GM18873 (cell line): Measurements from ENCODE around the gene FBXW9.
"Not testable (repeated sequence)": the region's sequence is repeated elsewhere in the genome, so short reads cannot be mapped to it uniquely, and the experiment has no call there.

Experiments used
- ATAC-seq: cut with Tn5 transposase; IDR thresholded peaks from one replicate; pipeline ENCODE4 v1.9.1; 2021; ENCODE audit warnings: mild to moderate bottlenecking, moderate library complexity, moderate number of reproducible peaks; ENCODE audit not compliant: unreplicated experiment, low FRiP score

Gene FBXW9

DNA sequence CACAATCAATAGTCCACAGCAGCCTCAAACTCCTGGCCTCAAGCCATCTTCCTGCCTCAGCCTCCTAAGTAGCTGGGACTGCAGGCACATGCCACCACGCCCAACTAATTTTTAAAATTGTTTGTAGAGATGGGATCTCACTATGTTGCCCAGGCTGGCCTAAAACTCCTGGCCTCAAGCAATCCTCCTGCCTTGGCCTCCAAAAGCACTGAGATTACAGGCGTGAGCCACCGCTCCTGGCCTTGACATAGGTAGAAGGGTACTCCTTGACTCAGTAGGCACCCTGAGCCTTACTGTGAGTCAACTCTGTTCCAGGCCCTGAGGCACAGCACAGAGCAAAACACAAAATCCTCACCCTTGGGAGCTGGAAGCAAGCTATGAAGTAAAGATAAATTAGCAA is 19.5 kb upstream of the FBXW9 start:
- ATAC-seq, result no peak

DNA sequence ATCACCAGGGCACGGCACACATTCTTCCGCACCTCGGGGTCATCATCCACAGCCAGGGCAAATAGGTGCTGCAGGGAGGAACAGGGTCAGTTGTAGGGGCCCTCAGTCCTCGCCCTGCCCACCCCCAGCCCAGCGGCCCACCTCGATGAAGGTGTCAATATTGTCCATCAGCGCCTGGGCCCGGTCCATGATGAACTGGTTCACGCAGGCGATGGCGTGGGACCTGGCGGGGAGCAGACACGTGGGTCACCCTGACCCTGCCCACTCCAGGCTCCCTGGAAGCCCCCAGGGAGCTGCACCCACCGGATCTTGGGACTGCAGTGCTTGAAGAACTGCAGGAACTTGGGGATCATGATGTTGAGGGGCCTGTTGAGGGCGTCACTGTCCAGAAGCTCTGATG is 18.7 kb upstream of the FBXW9 start:
- no peak for ATAC-seq

GRCh38 chr19:12713304-12713703 is 16.9 kb upstream of the FBXW9 start:
- ATAC-seq, result not testable (repeated sequence)

DNA sequence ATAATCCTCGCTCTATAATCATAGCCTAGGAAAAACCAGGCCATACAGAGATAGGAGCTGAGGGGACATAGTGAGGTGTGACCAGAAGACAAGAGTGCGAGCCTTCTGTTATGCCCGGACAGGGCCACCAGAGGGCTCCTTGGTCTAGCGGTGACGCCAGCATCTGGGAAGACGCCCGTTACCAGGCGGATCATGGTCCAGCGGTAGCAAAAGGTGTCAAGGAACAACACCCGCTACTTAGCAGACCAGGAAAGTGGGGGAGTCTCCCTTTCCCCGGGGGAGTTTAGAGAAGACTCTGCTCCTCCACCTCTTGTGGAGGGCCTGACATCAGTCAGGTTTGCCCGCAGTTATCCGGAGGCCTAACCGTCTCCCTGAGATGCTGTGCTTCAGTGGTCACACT is 15.6 kb upstream of the FBXW9 start:
- not testable (repeated sequence) for ATAC-seq

DNA sequence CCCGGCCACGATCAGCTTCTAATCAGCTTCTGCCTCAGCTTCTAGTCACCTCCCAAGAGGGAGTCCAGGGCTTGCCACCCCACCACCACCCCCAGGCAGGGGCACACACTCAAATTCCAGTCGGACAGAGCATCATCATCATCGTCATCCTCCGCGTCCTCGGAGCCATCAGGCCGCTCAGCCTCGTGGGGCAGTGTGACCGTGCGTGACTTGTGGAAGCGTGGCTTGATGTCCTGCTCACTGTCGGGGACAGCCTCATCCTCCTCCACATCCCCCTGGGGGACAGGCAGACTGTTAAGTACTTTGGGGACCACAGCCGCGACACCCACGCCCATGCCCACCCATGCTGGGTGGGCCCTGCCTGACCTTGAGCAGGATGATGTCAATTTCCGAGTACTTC is 14.8 kb upstream of the FBXW9 start:
- ATAC-seq, result no peak

- no peak for ATAC-seq
Observed at GRCh38 chr19:12708641-12709040, 12.2 kb upstream of the FBXW9 start.

GRCh38 chr19:12706332-12706718 is 9.9 kb upstream of the FBXW9 start:
- no peak for ATAC-seq

DNA sequence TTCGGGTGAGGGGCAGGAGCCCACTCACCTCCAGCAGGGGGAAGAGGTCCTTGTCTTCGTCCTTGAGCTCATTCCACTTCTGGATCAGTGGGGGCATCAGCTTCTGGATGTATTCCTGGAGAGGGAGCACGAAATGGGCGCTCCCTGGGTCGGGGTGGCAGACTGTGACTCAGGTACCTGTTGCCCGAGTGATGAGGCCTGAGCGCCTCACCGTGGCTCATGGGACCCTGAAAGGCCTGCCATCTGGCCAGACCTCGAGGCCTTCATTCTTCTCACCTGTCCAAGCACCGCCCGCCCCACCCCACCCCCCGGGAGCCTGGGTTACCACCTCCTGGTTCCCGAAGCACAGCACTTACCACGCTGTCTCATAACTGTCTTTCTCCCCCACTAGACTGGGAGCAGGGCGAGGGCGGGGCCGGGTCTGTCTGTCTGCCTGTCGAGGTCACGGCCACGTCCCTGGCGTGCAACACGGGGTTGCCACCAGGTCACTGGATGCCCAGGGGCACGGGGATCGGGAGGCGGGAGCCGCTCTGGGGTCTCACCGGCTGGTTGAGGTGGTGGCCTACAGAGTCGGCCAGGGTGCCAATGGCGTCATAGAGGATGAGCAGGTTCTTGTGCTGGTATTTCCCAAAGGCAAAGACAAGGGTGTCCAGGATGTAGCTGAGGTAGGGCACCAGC is 9.4 kb upstream of the FBXW9 start:
- ATAC-seq, result no peak

- ATAC-seq, result no peak
Observed at GRCh38 chr19:12705169-12705568, 8.7 kb upstream of the FBXW9 start.

DNA sequence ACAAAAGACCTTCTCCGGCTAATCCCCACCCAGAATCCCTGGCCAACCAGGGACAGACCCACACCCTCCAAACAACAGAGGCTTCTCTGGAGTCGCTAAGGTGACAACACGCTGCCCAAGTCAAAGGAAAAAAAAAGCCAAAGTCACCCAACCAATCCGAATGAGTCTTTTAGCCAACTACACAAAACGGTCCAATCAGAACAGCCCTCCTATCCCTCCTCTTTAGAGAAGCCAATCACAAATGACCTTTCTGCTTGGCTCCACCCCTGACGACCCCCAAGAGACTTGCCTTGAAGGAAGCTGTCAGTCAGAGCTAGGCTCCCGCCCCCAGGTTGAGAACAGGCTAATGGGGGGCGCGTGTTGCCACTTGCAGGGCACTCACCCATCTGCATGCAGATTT is 6.6 kb upstream of the FBXW9 start:
- ATAC-seq, result no peak

- no peak for ATAC-seq
Observed at GRCh38 chr19:12701596-12702282, 5.3 kb upstream of the FBXW9 start.

DNA sequence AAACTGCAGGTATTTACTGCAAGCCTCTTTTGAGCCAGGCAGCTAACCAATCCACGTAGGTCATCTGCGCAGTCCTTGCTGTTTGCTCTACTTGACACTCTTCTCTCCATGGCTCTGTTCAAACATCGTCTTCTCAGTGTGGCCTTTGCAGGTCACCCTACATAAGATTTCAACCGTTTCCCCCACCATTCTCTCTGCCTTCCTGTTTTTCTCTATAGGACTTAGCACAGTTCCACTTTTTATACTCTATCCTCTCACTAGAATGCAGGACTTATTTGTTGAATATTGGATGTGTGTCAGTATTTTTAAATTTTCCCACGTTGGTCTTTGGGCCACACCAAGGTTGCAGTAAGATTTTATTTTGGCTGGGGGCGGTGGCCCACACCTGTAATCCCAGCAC is 1.7 kb upstream of the FBXW9 start:
- no peak for ATAC-seq

GRCh38 chr19:12697425-12697824 is 994 bp upstream of the FBXW9 start:
- ATAC-seq, result not testable (repeated sequence)

GRCh38 chr19:12695997-12696365 is 450 bp downstream of the FBXW9 start:
- ATAC-seq, result no peak

DNA sequence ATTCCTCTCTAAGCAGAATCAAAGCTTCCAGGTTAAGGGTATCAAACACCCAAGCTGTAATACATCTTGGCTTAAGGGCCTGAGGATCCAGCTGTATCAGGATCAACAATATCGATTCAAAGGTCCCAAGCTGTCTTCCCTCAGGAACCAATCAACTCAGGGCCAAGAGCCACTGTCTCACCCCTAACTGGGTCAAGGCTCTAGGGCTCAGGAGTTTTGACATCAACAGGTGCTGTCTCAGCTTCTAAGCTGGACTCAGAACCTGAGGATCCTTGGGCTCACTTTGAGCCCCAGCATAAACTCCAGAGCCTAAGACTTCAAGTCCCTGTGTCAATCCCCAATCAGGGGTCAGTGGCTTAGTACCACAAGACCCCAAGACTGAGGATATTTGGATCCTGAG is 917 bp downstream of the FBXW9 start:
- ATAC-seq, result no peak

GRCh38 chr19:12695096-12695495 is 1.3 kb downstream of the FBXW9 start:
- ATAC-seq, result no peak

GRCh38 chr19:12694641-12695040 is 1.8 kb downstream of the FBXW9 start:
- no peak for ATAC-seq

DNA sequence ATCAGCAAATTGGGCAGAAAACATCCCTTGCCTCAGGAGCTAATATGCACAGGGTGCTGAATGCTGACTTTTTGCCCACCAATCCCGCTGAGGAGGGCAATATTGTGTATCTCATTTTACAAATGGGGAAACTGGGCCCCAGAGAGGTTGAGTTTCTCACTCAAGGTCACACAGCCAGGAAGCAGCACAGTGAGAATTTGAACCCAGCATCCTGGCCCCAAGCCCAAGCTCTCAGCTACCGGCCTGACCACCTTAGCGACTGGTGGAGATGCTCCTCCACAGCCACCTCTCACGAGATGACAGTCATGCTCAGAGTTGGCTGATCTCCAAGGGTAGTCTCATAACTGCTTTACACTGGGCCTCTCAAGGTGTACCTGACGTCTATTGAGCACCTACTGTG is 3.5 kb downstream of the FBXW9 start:
- no peak for ATAC-seq

DNA sequence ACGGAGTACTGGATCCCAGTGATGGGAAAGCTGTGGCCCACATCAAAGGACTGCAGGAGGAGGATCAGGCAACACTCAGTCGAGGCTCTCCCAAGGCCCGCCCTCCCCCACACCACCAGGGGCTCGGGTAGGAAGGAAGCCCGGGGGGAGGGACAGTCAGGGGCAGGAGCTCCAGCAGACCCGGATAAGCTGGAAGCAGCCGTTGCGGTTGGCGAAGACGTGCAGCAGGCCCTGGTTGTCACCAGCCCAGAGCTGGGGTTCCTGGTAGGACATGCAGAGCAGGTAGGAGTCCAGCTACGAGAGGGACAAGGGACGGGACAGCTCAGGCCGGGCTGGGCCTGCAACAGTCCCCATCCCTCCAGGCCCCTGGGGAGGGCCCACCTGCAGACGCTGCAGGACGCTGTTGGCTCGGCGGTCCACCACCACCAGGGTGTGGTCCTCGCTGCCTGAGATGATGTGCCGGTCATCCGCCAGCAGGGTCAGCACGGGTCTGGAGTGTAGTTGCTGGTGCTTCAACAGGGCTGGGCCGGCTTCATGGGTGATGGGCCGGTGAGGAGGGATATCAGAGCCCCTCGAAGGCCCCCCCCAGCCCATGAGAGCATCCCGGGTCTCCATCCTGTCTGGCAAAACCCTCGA is 6.7 kb downstream of the FBXW9 start:
- ATAC-seq, result no peak

DNA sequence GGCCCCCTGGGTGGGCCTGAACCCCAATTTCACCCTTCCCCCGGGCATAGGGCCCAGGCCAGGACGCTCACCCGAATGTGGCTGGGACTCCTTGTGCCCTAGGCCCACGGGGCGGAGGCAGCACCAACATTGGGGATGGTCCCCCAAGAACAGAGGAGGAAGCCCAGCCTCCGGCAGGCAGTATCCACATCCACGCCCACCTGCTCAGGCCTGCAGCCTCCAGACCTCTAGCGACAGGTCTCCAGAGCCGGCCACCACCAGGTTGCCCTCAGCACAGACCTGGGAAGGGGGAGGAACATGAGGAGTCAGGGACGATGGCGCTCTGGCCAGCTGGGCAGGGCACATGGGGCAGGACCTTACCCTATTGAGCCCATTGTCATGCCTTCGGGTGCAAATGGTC is 7.4 kb downstream of the FBXW9 start:
- ATAC-seq, result no peak

- no peak for ATAC-seq
Observed at GRCh38 chr19:12687496-12688196, 8.8 kb downstream of the FBXW9 start, which contains the start of gene GNG14. Gene GNG14, plus strand, starts transcription at chr19:12687998. Its CDS starts 51 bp downstream, at chr19:12688049.
